K562 (cell line): ENCODE data around the gene GOLGA2. TPM values are rescaled to one million over a fixed set of nuclear protein-coding genes. Genes with fewer than 3 reads are reported as not detected.

Experiments used
- BACH1 ChIP-seq: fragments of 200-800 bp; sonication (Bioruptor generic); IDR thresholded peaks from 2 replicates; pipeline ENCODE4 v1.6.1; 2016; ENCODE audit warnings: missing genetic modification characterization, missing compliant biosample characterization
- HMBOX1 ChIP-seq: sonication (generic); IDR thresholded peaks from 2 replicates; pipeline ENCODE4 v1.6.1; 2016
- MCM2 ChIP-seq: fragments of 450-650 bp; IDR thresholded peaks from 2 replicates; pipeline ENCODE4 v1.6.1; 2017; ENCODE audit warnings: low read depth, mild to moderate bottlenecking
- MTF1 ChIP-seq: fragments of 250-450 bp; sonication (Bioruptor Pico); IDR thresholded peaks from 2 replicates; pipeline ENCODE4 v1.9.0; 2021; ENCODE audit warnings: moderate library complexity, mild to moderate bottlenecking, inconsistent platforms, borderline replicate concordance
- RAD51 ChIP-seq: fragments of 450-650 bp; IDR thresholded peaks from 2 replicates; pipeline ENCODE4 v1.7.1; 2016; ENCODE audit warnings: low read depth, mild to moderate bottlenecking, borderline replicate concordance
- RBM39 ChIP-seq: fragments of 200-400 bp; formaldehyde crosslinking; optimal IDR thresholded peaks from 2 replicates; pipeline ENCODE3; 2018; ENCODE audit warnings: low read depth, low read length
- SLC30A9 ChIP-seq: fragments of 250-450 bp; sonication (Bioruptor Pico); IDR thresholded peaks from 2 replicates; pipeline ENCODE4 v1.8.0; 2022; ENCODE audit warnings: mild to moderate bottlenecking, moderate library complexity
- SMAD1 ChIP-seq: fragments of 150-350 bp; IDR thresholded peaks from 2 replicates; pipeline ENCODE4 v1.6.1; 2014; ENCODE audit warnings: low read length, low read depth; ENCODE audit not compliant: partially characterized antibody
- SNIP1 ChIP-seq: fragments of 450-650 bp; IDR thresholded peaks from 2 replicates; pipeline ENCODE4 v1.7.1; 2017; ENCODE audit warnings: low read depth, mild to moderate bottlenecking
- SNRNP70 ChIP-seq: fragments of 200-400 bp; formaldehyde crosslinking; optimal IDR thresholded peaks from 2 replicates; pipeline ENCODE3; 2017; ENCODE audit warnings: low read depth, low read length
- SRSF9 ChIP-seq: fragments of 200-400 bp; formaldehyde crosslinking; IDR thresholded peaks from 2 replicates; pipeline ENCODE4 v1.6.1; 2017; ENCODE audit warnings: low read depth, low read length, borderline replicate concordance
- TAL1 ChIP-seq: fragments of 450-650 bp; IDR thresholded peaks from 2 replicates; pipeline ENCODE4 v1.6.1; 2016; ENCODE audit warnings: mild to moderate bottlenecking
- TFAP4 ChIP-seq: sonication (generic); formaldehyde crosslinking; IDR thresholded peaks from 2 replicates; pipeline ENCODE4 v1.8.0; 2022; ENCODE audit warnings: missing genetic modification reagents, mild to moderate bottlenecking, moderate library complexity, borderline replicate concordance
- XRCC5 ChIP-seq: fragments of 200-400 bp; formaldehyde crosslinking; IDR thresholded peaks from 2 replicates; pipeline ENCODE4 v1.6.1; 2017; ENCODE audit warnings: low read depth, mild to moderate bottlenecking, low read length
- ZC3H4 ChIP-seq: sonication (generic); formaldehyde crosslinking; IDR thresholded peaks from 2 replicates; pipeline ENCODE4 v1.9.0; 2021; ENCODE audit warnings: missing genetic modification reagents, borderline replicate concordance
- ZNF12 ChIP-seq: sonication (generic); formaldehyde crosslinking; IDR thresholded peaks from 2 replicates; pipeline ENCODE4 v1.4.0; 2020; ENCODE audit warnings: mild to moderate bottlenecking, missing genetic modification reagents
- ZNF175 ChIP-seq: fragments of 200-800 bp; sonication (Bioruptor generic); IDR thresholded peaks from 2 replicates; pipeline ENCODE4 v1.6.1; 2016; ENCODE audit warnings: low read depth, mild to moderate bottlenecking, missing genetic modification characterization, missing compliant biosample characterization
- ZNF217 ChIP-seq: sonication (generic); formaldehyde crosslinking; IDR thresholded peaks from 2 replicates; pipeline ENCODE4 v1.8.0; 2022; ENCODE audit warnings: mild to moderate bottlenecking, missing genetic modification reagents
- ZNF398 ChIP-seq: fragments of 250-450 bp; sonication (Bioruptor Pico); IDR thresholded peaks from 2 replicates; pipeline ENCODE4 v1.8.0; 2021; ENCODE audit warnings: moderate library complexity, mild to moderate bottlenecking, inconsistent platforms
- ZNF449 ChIP-seq: fragments of 250-450 bp; sonication (Bioruptor Pico); IDR thresholded peaks from 2 replicates; pipeline ENCODE4 v1.8.0; 2022; ENCODE audit warnings: moderate library complexity, mild to moderate bottlenecking, inconsistent platforms
- ZNF584 ChIP-seq: fragments of 200-800 bp; sonication (Bioruptor generic); IDR thresholded peaks from 2 replicates; pipeline ENCODE4 v1.6.1; 2016; ENCODE audit warnings: low read depth, mild to moderate bottlenecking, missing genetic modification characterization, missing compliant biosample characterization
- ZNF589 ChIP-seq: fragments of 200-800 bp; sonication (Bioruptor generic); IDR thresholded peaks from 2 replicates; pipeline ENCODE4 v1.6.1; 2016; ENCODE audit warnings: low read depth, missing genetic modification characterization, missing compliant biosample characterization
- ZNF707 ChIP-seq: fragments of 250-450 bp; sonication (Bioruptor Pico); conservative IDR thresholded peaks from 2 replicates; pipeline ENCODE4 v1.8.0; 2022; ENCODE audit warnings: inconsistent platforms, mild to moderate bottlenecking, moderate library complexity
- ZNF76 ChIP-seq: fragments of 250-450 bp; sonication (Bioruptor Pico); IDR thresholded peaks from 2 replicates; pipeline ENCODE4 v1.4.0; 2020; ENCODE audit warnings: mild to moderate bottlenecking, moderate library complexity, borderline replicate concordance
- polyA plus RNA-seq, 8 experiments: library from polyadenylated mRNA; depleted of rRNA in 4 of 8; stranded (reverse) in 5 of 8; unstranded in 3 of 8; fragments of >200 nt; fragmentation: Nextera tagmentation in 2 of 8; fragmentation: Illumina TruSeq in 1 of 8; extraction: Ambion mirVana in 2 of 8; extraction: Trizol in 1 of 8; gene quantifications; 2 replicates each; pipeline versions ENCODE4 v1.2.1 to v1.2.3, GENCODE V29; 2011 to 2014; ENCODE audit warnings: inconsistent platforms in 1 of 8, missing spikeins in 1 of 8
- total RNA-seq, 7 experiments: library from RNA; depleted of rRNA in 6 of 7; stranded (reverse); fragments of >200 nt in 6 of 7; fragmentation: Illumina TruSeq in 2 of 7; extraction: Trizol in 2 of 7; gene quantifications; 2 replicates each; pipeline versions ENCODE4 v1.2.1 to v1.2.3, GENCODE V29; 2011 to 2021; ENCODE audit warnings: low replicate concordance in 1 of 7

GOLGA2 gene
- total and polyA plus RNA-seq, 9 of the 15 experiments (the other 6 are each of a cell fraction or from before 2014, with no cell fraction given), result 15.7 to 138 (median 76.0) TPM

- no peak for TF ChIP-seq RAD51
- TF ChIP-seq BACH1 (tag), result no peak
- 0 out of 2 replicates have a peak, but pooled peaks have one; percentile 27 for TF ChIP-seq ZNF76
- no peak for TF ChIP-seq ZC3H4
- no peak for TF ChIP-seq ZNF584 (CRISPR knock-in tag)
- no peak for TF ChIP-seq RBM39
- TF ChIP-seq ZNF589 (CRISPR knock-in tag), result no peak
- TF ChIP-seq SLC30A9 (CRISPR knock-in tag), result no peak
- no peak for TF ChIP-seq SRSF9
- TF ChIP-seq ZNF217 (CRISPR knock-in tag), result no peak
- no peak for TF ChIP-seq MCM2
- TF ChIP-seq MTF1 (CRISPR knock-in tag), result 0 out of 2 replicates have a peak, but pooled peaks have one; percentile 49
- TF ChIP-seq TFAP4 (CRISPR knock-in tag), result no peak
- no peak for TF ChIP-seq XRCC5
- no peak for TF ChIP-seq SNRNP70
- TF ChIP-seq ZNF398 (CRISPR knock-in tag), result no peak
- TF ChIP-seq HMBOX1, result no peak
- no peak for TF ChIP-seq SNIP1
- TF ChIP-seq ZNF12 (CRISPR knock-in tag), result no peak
- TF ChIP-seq ZNF449 (CRISPR knock-in tag), result no peak
- 0 out of 2 replicates have a peak, but pooled peaks have one; percentile 44 for TF ChIP-seq ZNF175 (CRISPR knock-in tag)
- no peak for TF ChIP-seq TAL1
- TF ChIP-seq SMAD1, result no peak
- TF ChIP-seq ZNF707 (CRISPR knock-in tag), result no peak
Measured at GRCh38 chr9:128218518-128219389, 57.1 kb downstream of the GOLGA2 start (continued).
